Loucy (cell line): ENCODE data around the gene OR2V1.

Experiments used
- EZH2phosphoT487 ChIP-seq: fragments of 200-600 bp; IDR thresholded peaks from 2 replicates; pipeline ENCODE4 v1.6.1; 2018; ENCODE audit warnings: antibody characterized with exemption, mild to moderate bottlenecking, moderate library complexity, borderline replicate concordance
- TF ChIP-seq, protein P1 (sequence below): fragments of 200-600 bp; sonication (generic); conservative IDR thresholded peaks from 2 replicates; pipeline ENCODE4 v1.5.1; 2014; ENCODE audit warnings: mild to moderate bottlenecking, antibody characterized with exemption, low read length

DNA sequence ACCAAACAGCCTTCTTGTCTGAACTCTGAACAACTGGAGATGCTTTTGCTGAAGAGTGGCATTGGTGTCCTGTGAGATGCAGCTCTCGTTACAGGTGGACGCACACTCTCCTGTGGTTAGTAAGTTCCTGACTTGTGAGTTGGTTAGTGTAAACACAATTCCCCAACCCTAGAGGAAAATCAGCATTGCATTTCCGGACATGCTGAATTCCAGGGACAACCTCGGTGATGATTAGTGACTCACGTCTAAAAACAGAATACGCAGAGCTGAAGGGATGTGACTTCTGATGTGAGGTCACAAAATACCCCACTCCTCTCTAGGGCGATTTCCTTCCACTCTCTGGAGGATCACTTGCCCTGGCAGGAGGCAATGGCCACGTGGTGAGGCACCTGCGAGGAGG, 21.4 kb upstream of the OR2V1 start:
- TF ChIP-seq, protein P1, sequence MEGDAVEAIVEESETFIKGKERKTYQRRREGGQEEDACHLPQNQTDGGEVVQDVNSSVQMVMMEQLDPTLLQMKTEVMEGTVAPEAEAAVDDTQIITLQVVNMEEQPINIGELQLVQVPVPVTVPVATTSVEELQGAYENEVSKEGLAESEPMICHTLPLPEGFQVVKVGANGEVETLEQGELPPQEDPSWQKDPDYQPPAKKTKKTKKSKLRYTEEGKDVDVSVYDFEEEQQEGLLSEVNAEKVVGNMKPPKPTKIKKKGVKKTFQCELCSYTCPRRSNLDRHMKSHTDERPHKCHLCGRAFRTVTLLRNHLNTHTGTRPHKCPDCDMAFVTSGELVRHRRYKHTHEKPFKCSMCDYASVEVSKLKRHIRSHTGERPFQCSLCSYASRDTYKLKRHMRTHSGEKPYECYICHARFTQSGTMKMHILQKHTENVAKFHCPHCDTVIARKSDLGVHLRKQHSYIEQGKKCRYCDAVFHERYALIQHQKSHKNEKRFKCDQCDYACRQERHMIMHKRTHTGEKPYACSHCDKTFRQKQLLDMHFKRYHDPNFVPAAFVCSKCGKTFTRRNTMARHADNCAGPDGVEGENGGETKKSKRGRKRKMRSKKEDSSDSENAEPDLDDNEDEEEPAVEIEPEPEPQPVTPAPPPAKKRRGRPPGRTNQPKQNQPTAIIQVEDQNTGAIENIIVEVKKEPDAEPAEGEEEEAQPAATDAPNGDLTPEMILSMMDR, result no peak
- no peak for TF ChIP-seq EZH2phosphoT487
